IPS-18a (cell line): ENCODE measurements around the gene COLEC12.

ENCODE experiments used
- H3K27ac ChIP-seq: one replicate; pipeline ENCODE4 v1.5.1; 2013; ENCODE audit warnings: low read length
- H3K27me3 ChIP-seq: one replicate; pipeline ENCODE4 v1.6.1; 2013; ENCODE audit warnings: mild to moderate bottlenecking, low read length; ENCODE audit not compliant: control insufficient read depth, insufficient read depth
- H3K36me3 ChIP-seq: one replicate; pipeline ENCODE4 v1.6.1; 2013; ENCODE audit warnings: low read depth, low read length; ENCODE audit not compliant: control insufficient read depth
- H3K4me1 ChIP-seq: one replicate; pipeline ENCODE4 v1.6.1; 2013; ENCODE audit warnings: low read depth, low read length; ENCODE audit not compliant: control insufficient read depth
- H3K4me3 ChIP-seq: one replicate; pipeline ENCODE4 v1.5.1; 2013; ENCODE audit warnings: low read length
- H3K9ac ChIP-seq: one replicate; pipeline ENCODE4 v1.6.1; 2013; ENCODE audit warnings: mild to moderate bottlenecking, low read length, moderate library complexity
- H3K9me3 ChIP-seq: one replicate; pipeline ENCODE4 v1.6.1; 2013; ENCODE audit warnings: low read depth, low read length; ENCODE audit not compliant: control insufficient read depth

The COLEC12 gene

GRCh38 chr18:501406-501714 is 859 bp upstream of the COLEC12 start:
- no peaks in the 10 kb centered on the region for H3K9me3 ChIP-seq
- peaks cover 10% of the 10 kb centered on the region for H3K4me1 ChIP-seq
- no peak overlapping the region for H3K27ac ChIP-seq
- peaks cover 65% of the 10 kb centered on the region for H3K27me3 ChIP-seq
- H3K4me3 ChIP-seq, result peak overlapping the region; percentile 70
- no peak overlapping the region for H3K9ac ChIP-seq
- no peaks in the 10 kb centered on the region for H3K36me3 ChIP-seq

- H3K4me1 ChIP-seq, result peaks cover 10% of the 10 kb centered on the region
- no peaks in the 10 kb centered on the region for H3K9me3 ChIP-seq
- no peak overlapping the region for H3K9ac ChIP-seq
- peak overlapping the region; percentile 67 for H3K4me3 ChIP-seq
- peaks cover 62% of the 10 kb centered on the region for H3K27me3 ChIP-seq
- no peaks in the 10 kb centered on the region for H3K36me3 ChIP-seq
- no peak overlapping the region for H3K27ac ChIP-seq
Measured at GRCh38 chr18:499776-500631, 497 bp downstream of the COLEC12 start.

GRCh38 chr18:498931-499775 is 1.3 kb downstream of the COLEC12 start:
- Histone ChIP-seq H3K27me3 (peaks cover 59% of the 10 kb centered on the region), H3K36me3 (no peaks in the 10 kb centered on the region), H3K9ac (no peak overlapping the region), H3K4me3 (peak overlapping the region; percentile 67), H3K4me1 (peaks cover 13% of the 10 kb centered on the region), H3K27ac (no peak overlapping the region), H3K9me3 (no peaks in the 10 kb centered on the region)

- H3K36me3 ChIP-seq, result no peaks in the 10 kb centered on the region
- no peak overlapping the region for H3K4me3 ChIP-seq
- H3K9me3 ChIP-seq, result no peaks in the 10 kb centered on the region
- no peak overlapping the region for H3K9ac ChIP-seq
- peaks cover 52% of the 10 kb centered on the region for H3K27me3 ChIP-seq
- peaks cover 15% of the 10 kb centered on the region for H3K4me1 ChIP-seq
- no peak overlapping the region for H3K27ac ChIP-seq
Measured at GRCh38 chr18:497688-498087, 2.8 kb downstream of the COLEC12 start.

- no peak overlapping the region for H3K4me3 ChIP-seq
- no peaks in the 10 kb centered on the region for H3K36me3 ChIP-seq
- H3K4me1 ChIP-seq, result peaks cover 10% of the 10 kb centered on the region
- no peak overlapping the region for H3K27ac ChIP-seq
- no peak overlapping the region for H3K9ac ChIP-seq
- H3K9me3 ChIP-seq, result no peaks in the 10 kb centered on the region
- H3K27me3 ChIP-seq, result peaks cover 31% of the 10 kb centered on the region
Measured at GRCh38 chr18:495452-495851, 5.0 kb downstream of the COLEC12 start.

- H3K36me3 ChIP-seq, result no peaks in the 10 kb centered on the region
- no peaks in the 10 kb centered on the region for H3K9me3 ChIP-seq
- H3K9ac ChIP-seq, result no peak overlapping the region
- H3K4me1 ChIP-seq, result peaks cover 10% of the 10 kb centered on the region
- H3K27ac ChIP-seq, result no peak overlapping the region
- no peak overlapping the region for H3K4me3 ChIP-seq
- peaks cover 27% of the 10 kb centered on the region for H3K27me3 ChIP-seq
Measured at GRCh38 chr18:495017-495416, 5.5 kb downstream of the COLEC12 start.

GRCh38 chr18:493986-494983 is 6.2 kb downstream of the COLEC12 start:
- Histone ChIP-seq H3K36me3 (no peaks in the 10 kb centered on the region), H3K4me3 (no peak overlapping the region), H3K4me1 (peaks cover 5% of the 10 kb centered on the region), H3K9ac (no peak overlapping the region), H3K9me3 (no peaks in the 10 kb centered on the region), H3K27ac (no peak overlapping the region), H3K27me3 (peaks cover 20% of the 10 kb centered on the region)

- H3K9ac ChIP-seq, result no peak overlapping the region
- no peak overlapping the region for H3K4me3 ChIP-seq
- H3K36me3 ChIP-seq, result no peaks in the 10 kb centered on the region
- peaks cover 5% of the 10 kb centered on the region for H3K4me1 ChIP-seq
- H3K27me3 ChIP-seq, result peaks cover 1% of the 10 kb centered on the region
- H3K27ac ChIP-seq, result no peak overlapping the region
- H3K9me3 ChIP-seq, result no peaks in the 10 kb centered on the region
Measured at GRCh38 chr18:492451-492850, 8.1 kb downstream of the COLEC12 start.

GRCh38 chr18:490624-491023 is 9.9 kb downstream of the COLEC12 start:
- no peak overlapping the region for H3K27ac ChIP-seq
- no peaks in the 10 kb centered on the region for H3K36me3 ChIP-seq
- no peaks in the 10 kb centered on the region for H3K9me3 ChIP-seq
- no peaks in the 10 kb centered on the region for H3K27me3 ChIP-seq
- no peak overlapping the region for H3K9ac ChIP-seq
- H3K4me3 ChIP-seq, result no peak overlapping the region
- peaks cover 5% of the 10 kb centered on the region for H3K4me1 ChIP-seq

GRCh38 chr18:490024-490366 is 10.5 kb downstream of the COLEC12 start:
- Histone ChIP-seq H3K9me3 (no peaks in the 10 kb centered on the region), H3K27ac (no peak overlapping the region), H3K36me3 (no peaks in the 10 kb centered on the region), H3K27me3 (no peaks in the 10 kb centered on the region), H3K4me1 (peaks cover 5% of the 10 kb centered on the region), H3K4me3 (no peak overlapping the region), H3K9ac (no peak overlapping the region)
